Neural progenitor cell (in vitro differentiated cells): ENCODE measurements around the gene FAT2.

ENCODE experiments used
- EZH2 ChIP-seq: fragments of 200-600 bp; sonication (generic); IDR thresholded peaks from 2 replicates; pipeline ENCODE4 v1.6.1; 2017; ENCODE audit warnings: antibody characterized with exemption, mild to moderate bottlenecking, moderate library complexity
- EZH2phosphoT487 ChIP-seq: fragments of 200-600 bp; sonication (generic); IDR thresholded peaks from 2 replicates; pipeline ENCODE4 v1.6.1; 2017; ENCODE audit warnings: antibody characterized with exemption
- TF ChIP-seq, protein P1 (sequence below): fragments of 200-600 bp; sonication (generic); IDR thresholded peaks from 2 replicates; pipeline ENCODE4 v1.5.1; 2017; ENCODE audit warnings: antibody characterized with exemption, mild to moderate bottlenecking

DNA sequence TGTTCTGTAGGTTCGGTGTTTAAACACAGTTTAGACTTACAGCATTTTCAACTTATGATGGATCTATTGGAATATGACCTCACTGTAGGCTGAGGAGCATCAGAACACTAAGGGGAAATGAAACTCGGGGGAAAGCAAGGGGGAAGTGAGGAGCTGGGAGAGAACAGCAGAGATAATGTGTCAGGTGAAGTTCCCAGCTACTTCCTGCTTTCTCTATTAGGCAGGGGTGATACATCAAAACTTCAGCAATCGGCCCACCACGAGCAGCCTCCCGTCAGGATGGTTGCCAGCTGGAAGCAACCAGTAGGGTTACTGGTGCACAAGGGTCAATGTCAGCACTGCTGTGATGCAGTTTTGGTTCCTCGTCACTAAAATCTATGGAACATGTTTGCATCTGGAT is 34.3 kb downstream of the FAT2 start:
- TF ChIP-seq, protein P1, sequence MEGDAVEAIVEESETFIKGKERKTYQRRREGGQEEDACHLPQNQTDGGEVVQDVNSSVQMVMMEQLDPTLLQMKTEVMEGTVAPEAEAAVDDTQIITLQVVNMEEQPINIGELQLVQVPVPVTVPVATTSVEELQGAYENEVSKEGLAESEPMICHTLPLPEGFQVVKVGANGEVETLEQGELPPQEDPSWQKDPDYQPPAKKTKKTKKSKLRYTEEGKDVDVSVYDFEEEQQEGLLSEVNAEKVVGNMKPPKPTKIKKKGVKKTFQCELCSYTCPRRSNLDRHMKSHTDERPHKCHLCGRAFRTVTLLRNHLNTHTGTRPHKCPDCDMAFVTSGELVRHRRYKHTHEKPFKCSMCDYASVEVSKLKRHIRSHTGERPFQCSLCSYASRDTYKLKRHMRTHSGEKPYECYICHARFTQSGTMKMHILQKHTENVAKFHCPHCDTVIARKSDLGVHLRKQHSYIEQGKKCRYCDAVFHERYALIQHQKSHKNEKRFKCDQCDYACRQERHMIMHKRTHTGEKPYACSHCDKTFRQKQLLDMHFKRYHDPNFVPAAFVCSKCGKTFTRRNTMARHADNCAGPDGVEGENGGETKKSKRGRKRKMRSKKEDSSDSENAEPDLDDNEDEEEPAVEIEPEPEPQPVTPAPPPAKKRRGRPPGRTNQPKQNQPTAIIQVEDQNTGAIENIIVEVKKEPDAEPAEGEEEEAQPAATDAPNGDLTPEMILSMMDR = no peak
- TF ChIP-seq EZH2 (no peak), EZH2phosphoT487 (no peak)
